Esophagus squamous epithelium (tissue), 5 donors: ENCODE data around the gene CAND2. TPM values are rescaled to one million over a fixed set of nuclear protein-coding genes. Genes with fewer than 3 reads are reported as not detected.
A peak's percentile ranks its signal among the peaks of the same experiment; 100 is the strongest.

Source experiments
- DNase-seq: peaks from one replicate; lab custom pipeline; 2025; lab: John Stamatoyannopoulos, UW
- H3K27ac ChIP-seq, 4 donors: fragments of 200-600 bp; sonication (generic); one replicate each; pipeline ENCODE4 v1.5.1; 2016 to 2019; ENCODE audit warnings: mild to moderate bottlenecking in 1 of 4
- H3K27me3 ChIP-seq, 4 donors: fragments of 200-600 bp; sonication (generic); 1 replicate in 3 of 4; 2 replicates in 1 of 4; pipeline versions ENCODE4 v1.5.1 to v1.6.0; 2017 to 2021; ENCODE audit warnings: antibody characterized with exemption in 1 of 4
- H3K36me3 ChIP-seq, 3 donors: fragments of 200-600 bp; sonication (generic); one replicate each; pipeline ENCODE4 v1.5.1; 2016 to 2019
- H3K4me1 ChIP-seq, 3 donors: fragments of 200-600 bp; sonication (generic); one replicate each; pipeline ENCODE4 v1.5.1; 2017 to 2019
- H3K4me3 ChIP-seq, 4 donors: fragments of 200-600 bp; sonication (generic); 1 replicate in 3 of 4; 2 replicates in 1 of 4; pipeline ENCODE4 v1.5.1; 2016 to 2019; ENCODE audit warnings: mild to moderate bottlenecking in 2 of 4, moderate library complexity in 1 of 4
- H3K9me3 ChIP-seq, 3 donors: fragments of 200-600 bp; sonication (generic); one replicate each; pipeline ENCODE4 v1.5.1; 2016 to 2019
- CTCF ChIP-seq, 6 experiments: fragments of 450-650 bp in 4 of 6; fragments of 200-600 bp in 2 of 6; sonication (generic) in 2 of 6; IDR thresholded peaks; one replicate each; pipeline ENCODE4 v1.5.1; 2016 to 2019; ENCODE audit warnings: antibody characterized with exemption in 6 of 6, mild to moderate bottlenecking in 4 of 6, moderate library complexity in 4 of 6
- POLR2A ChIP-seq, 4 donors: fragments of 450-650 bp; IDR thresholded peaks; one replicate each; pipeline ENCODE4 v1.6.1; 2017; ENCODE audit warnings: antibody characterized with exemption in 4 of 4, mild to moderate bottlenecking in 4 of 4, moderate library complexity in 3 of 4
- WGBS, 2 donors: methylation state at CpG; one replicate each; pipeline ENCODE4 v1.1.5; 2018; 5-methylcytosine and 5-hydroxymethylcytosine counted together
- intact Hi-C: fragments of 100-400 bp; cut with DNase I; formaldehyde crosslinking; loops from one replicate; pipeline ENCODE4 v1.15.0; 2022
- total RNA-seq, 4 donors: library from RNA; depleted of rRNA; stranded (reverse); fragments of >200 nt; gene quantifications; one replicate each; pipeline ENCODE4 v1.1.0, GENCODE V29; 2016
- donor health status: DM: yes; HTN: yes; CAD: no.

Gene CAND2
- total RNA-seq, 4 donors from 2014 or later = 0.61 to 1.7 (median 0.91) TPM

- no peaks in the 10 kb centered on the region for H3K36me3 ChIP-seq
- TF ChIP-seq POLR2A (IDR thresholded peaks at IDR 0.05) = no peak
- H3K9me3 ChIP-seq = no peaks in the 10 kb centered on the region
- no peaks in the 10 kb centered on the region for H3K27me3 ChIP-seq
- H3K27ac ChIP-seq = no peak overlapping the region
- no peaks in the 10 kb centered on the region for H3K4me1 ChIP-seq
- intact Hi-C loops = no loop called here
- H3K4me3 ChIP-seq = no peak overlapping the region
- WGBS, 2 donors = 70 to 94% methylated on average over 2 to 11 of the region's 12 CpGs
- DNase-seq = no peak
Observed at GRCh38 chr3:12803371-12803770, 6.9 kb downstream of the CAND2 start.

GRCh38 chr3:12807066-12807465 lies 10.6 kb downstream of the CAND2 start:
- intact Hi-C loops = no loop called here
- Histone ChIP-seq H3K27me3 (no peaks in the 10 kb centered on the region), H3K9me3 (no peaks in the 10 kb centered on the region), H3K27ac (no peak overlapping the region), H3K4me3 (no peak overlapping the region), H3K4me1 (peaks cover 4 to 22% (median 12%) of the 10 kb centered on the region in 3 donors), H3K36me3 (no peaks in the 10 kb centered on the region)
- 91 to 97% methylated on average over 4 to 9 of the region's 9 CpGs for WGBS, 2 donors
- DNase-seq = no peak
- TF ChIP-seq CTCF (IDR thresholded peaks at IDR 0.05) (no peak), POLR2A (IDR thresholded peaks at IDR 0.05) (no peak)

DNA sequence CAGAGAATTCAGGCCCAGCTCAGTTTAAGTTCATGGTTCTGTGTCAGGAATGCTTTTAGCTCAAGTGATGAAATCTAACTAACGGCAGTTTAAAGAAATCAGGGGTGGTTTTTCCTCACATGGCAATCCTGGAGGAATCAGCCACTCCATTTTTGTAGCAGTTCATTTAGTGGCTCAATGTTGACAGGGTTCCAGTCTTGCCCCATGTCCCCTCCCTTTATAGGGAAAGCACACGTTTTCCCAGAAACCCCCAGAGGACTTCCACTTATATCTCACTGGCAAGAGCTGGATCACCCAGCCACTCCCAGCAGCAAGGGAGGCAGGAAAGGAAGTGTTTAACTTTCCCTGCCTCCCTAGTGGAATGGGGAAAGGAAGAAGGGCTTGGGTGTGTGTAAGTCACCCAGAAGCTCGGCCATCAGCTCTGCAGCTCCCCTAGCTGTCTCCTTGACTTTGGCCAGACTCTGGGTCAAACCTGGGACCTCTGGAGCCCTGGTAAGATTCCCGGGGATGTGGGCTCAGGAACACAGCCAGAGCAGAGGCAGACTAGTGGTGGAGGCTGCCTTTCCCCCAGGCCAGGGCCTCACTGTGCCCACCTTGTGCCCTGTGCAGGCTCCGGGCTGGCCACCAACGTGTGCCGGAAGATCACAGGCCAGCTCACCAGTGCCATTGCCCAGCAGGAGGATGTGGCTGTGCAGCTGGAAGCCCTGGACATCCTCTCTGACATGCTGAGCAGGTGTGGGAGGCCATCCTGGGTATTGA lies 11.3 kb downstream of the CAND2 start:
- TF ChIP-seq POLR2A (IDR thresholded peaks at IDR 0.05) (no peak), CTCF (IDR thresholded peaks at IDR 0.05) (no peak)
- intact Hi-C loops = no loop called here
- H3K27ac ChIP-seq = peak overlapping the region in 1 of 4 donors; percentile 5
- WGBS, 2 donors = 62 to 67% methylated on average over 2 to 3 of the region's 7 CpGs
- H3K4me1 ChIP-seq = peaks cover 4 to 22% (median 12%) of the 10 kb centered on the region in 3 donors
- no peaks in the 10 kb centered on the region for H3K27me3 ChIP-seq
- no peak for DNase-seq
- H3K9me3 ChIP-seq = no peaks in the 10 kb centered on the region
- no peak overlapping the region for H3K4me3 ChIP-seq
- no peaks in the 10 kb centered on the region for H3K36me3 ChIP-seq

DNA sequence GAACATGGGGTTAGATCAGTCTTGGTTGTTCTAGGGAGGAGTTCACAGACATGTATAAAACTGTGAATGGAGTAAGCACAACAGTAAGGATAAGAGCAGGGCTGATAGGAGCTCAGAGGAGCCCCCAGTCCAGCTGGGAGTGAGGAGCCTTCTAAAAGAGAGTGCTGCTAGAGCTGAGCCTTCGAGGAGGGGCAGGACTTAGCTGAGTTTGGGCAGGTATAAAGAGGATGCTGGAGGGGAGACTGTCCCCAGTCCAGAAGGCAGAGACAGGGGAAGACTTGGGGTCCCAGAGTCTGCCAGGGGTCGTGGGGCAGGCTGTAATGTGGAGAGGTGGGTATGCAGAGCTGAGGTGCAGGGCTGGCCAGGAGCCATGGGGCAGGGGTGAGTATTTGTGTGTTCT lies 12.1 kb downstream of the CAND2 start:
- DNase-seq = no peak
- no peak overlapping the region for H3K4me3 ChIP-seq
- H3K36me3 ChIP-seq = peaks cover 0 to 5% (median 0%) of the 10 kb centered on the region in 3 donors
- TF ChIP-seq POLR2A (IDR thresholded peaks at IDR 0.05) (no peak), CTCF (IDR thresholded peaks at IDR 0.05) (no peak)
- no peak overlapping the region for H3K27ac ChIP-seq
- peaks cover 4 to 22% (median 12%) of the 10 kb centered on the region in 3 donors for H3K4me1 ChIP-seq
- no peaks in the 10 kb centered on the region for H3K9me3 ChIP-seq
- no peaks in the 10 kb centered on the region for H3K27me3 ChIP-seq
- intact Hi-C loops = no loop called here
- WGBS, 2 donors = 49% methylated on average over 2 of the region's 2 CpGs

GRCh38 chr3:12809001-12809400 lies 12.5 kb downstream of the CAND2 start:
- TF ChIP-seq CTCF (IDR thresholded peaks at IDR 0.05) (no peak), POLR2A (IDR thresholded peaks at IDR 0.05) (no peak)
- H3K27me3 ChIP-seq = no peaks in the 10 kb centered on the region
- 67 to 73% methylated on average over 1 to 3 of the region's 3 CpGs for WGBS, 2 donors
- intact Hi-C loops = no loop called here
- no peak for DNase-seq
- peaks cover 0 to 9% (median 0%) of the 10 kb centered on the region in 3 donors for H3K36me3 ChIP-seq
- peaks cover 4 to 22% (median 12%) of the 10 kb centered on the region in 3 donors for H3K4me1 ChIP-seq
- H3K4me3 ChIP-seq = no peak overlapping the region
- H3K27ac ChIP-seq = peak overlapping the region in 1 of 4 donors; percentile 90
- no peaks in the 10 kb centered on the region for H3K9me3 ChIP-seq
